Colonic mucosa (tissue), 4 donors: ENCODE results near the gene ABCC8. TPM values are rescaled to one million over a fixed set of nuclear protein-coding genes. Genes with fewer than 3 reads are reported as not detected.

ENCODE experiments used
- DNase-seq: peaks from one replicate; pipeline ENCODE4 v3.0.0-alpha.2; 2020
- H3K27ac ChIP-seq: fragments of 200-600 bp; one replicate; pipeline ENCODE4 v1.8.0; 2021
- H3K27me3 ChIP-seq: fragments of 200-600 bp; one replicate; pipeline ENCODE4 v1.8.0; 2021
- H3K36me3 ChIP-seq: fragments of 200-600 bp; one replicate; pipeline ENCODE4 v1.8.0; 2021
- H3K4me1 ChIP-seq: fragments of 200-600 bp; one replicate; pipeline ENCODE4 v1.8.0; 2021; ENCODE audit warnings: mild to moderate bottlenecking
- H3K4me3 ChIP-seq: fragments of 200-600 bp; one replicate; pipeline ENCODE4 v1.8.0; 2021
- H3K9ac ChIP-seq, 2 donors: one replicate each; pipeline ENCODE4 v1.7.0; 2013; ENCODE audit warnings: control low read depth in 2 of 2, low read depth in 2 of 2, low read length in 2 of 2
- H3K9me3 ChIP-seq: fragments of 200-600 bp; one replicate; pipeline ENCODE4 v1.8.0; 2021
- intact Hi-C: fragments of 100-400 bp; cut with DNase I; formaldehyde crosslinking; loops from one replicate; pipeline ENCODE4 v1.14.1; 2022
- total RNA-seq, 2 donors: library from RNA; stranded (reverse); fragmentation: NEBNext Ultra II Directional in 1 of 2; extraction: Animal tissue kit (Norgen Biotek cat#: 25700) in 1 of 2; gene quantifications; one replicate each; pipeline ENCODE4 v1.2.1, GENCODE V29; 2021
- TF ChIP-seq, protein P1 (sequence below): fragments of 200-600 bp; IDR thresholded peaks from one replicate; pipeline ENCODE4 v1.8.0; 2022; ENCODE audit warnings: antibody characterized with exemption, mild to moderate bottlenecking
- donor health status: healthy.
- donor health status: DM: no; HTN: no; CAD: no.
- donor health status: DM: no; HTN: no; CAD: no.

Gene ABCC8
- total RNA-seq, 2 donors from 2014 or later, result 2.1 to 4.7 TPM

DNA sequence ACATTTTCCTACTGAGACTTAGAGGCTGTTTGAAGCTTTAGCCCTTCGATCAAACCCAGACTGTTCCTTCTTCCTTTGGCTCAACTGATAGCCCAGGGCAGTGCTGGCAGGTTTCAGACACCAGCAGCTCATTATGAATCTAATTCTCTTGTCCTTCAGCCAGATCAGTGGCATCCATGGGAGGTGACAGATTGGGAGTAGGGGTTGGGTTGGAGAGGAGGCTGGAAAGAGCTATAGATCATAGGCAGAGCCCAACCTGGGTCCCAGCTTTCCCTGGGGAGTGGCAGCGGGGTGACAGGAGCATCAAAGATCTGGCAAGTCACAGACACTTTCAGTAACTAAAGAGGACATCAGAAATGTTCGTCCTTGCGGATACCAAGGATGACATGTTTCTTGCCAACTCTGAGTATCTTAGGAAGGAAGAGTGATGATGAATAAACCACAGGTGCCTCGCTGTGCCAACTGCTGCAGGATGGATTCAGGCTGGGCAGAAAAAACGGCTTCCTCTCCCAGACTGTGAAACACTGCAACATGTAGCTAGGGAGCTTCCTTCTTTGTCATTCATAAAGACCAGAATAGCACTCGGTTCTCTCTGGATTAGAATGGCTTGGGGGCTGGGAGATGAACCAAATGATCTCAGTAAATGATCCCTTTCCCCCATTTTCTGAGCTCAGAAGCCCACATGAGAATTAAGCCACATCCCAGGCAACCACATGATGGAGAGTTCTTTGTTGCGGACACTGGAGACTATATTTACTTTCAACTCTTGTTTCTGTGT lies 19.1 kb downstream of the ABCC8 start:
- Histone ChIP-seq H3K27ac (no peak overlapping the region), H3K36me3 (no peaks in the 10 kb centered on the region), H3K9me3 (no peaks in the 10 kb centered on the region), H3K9ac (no peak overlapping the region), H3K27me3 (no peaks in the 10 kb centered on the region), H3K4me3 (no peak overlapping the region), H3K4me1 (no peaks in the 10 kb centered on the region)
- DNase-seq, result no peak
- TF ChIP-seq, protein P1, sequence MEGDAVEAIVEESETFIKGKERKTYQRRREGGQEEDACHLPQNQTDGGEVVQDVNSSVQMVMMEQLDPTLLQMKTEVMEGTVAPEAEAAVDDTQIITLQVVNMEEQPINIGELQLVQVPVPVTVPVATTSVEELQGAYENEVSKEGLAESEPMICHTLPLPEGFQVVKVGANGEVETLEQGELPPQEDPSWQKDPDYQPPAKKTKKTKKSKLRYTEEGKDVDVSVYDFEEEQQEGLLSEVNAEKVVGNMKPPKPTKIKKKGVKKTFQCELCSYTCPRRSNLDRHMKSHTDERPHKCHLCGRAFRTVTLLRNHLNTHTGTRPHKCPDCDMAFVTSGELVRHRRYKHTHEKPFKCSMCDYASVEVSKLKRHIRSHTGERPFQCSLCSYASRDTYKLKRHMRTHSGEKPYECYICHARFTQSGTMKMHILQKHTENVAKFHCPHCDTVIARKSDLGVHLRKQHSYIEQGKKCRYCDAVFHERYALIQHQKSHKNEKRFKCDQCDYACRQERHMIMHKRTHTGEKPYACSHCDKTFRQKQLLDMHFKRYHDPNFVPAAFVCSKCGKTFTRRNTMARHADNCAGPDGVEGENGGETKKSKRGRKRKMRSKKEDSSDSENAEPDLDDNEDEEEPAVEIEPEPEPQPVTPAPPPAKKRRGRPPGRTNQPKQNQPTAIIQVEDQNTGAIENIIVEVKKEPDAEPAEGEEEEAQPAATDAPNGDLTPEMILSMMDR, result no peak
- intact Hi-C loops, result no loop called here

DNA sequence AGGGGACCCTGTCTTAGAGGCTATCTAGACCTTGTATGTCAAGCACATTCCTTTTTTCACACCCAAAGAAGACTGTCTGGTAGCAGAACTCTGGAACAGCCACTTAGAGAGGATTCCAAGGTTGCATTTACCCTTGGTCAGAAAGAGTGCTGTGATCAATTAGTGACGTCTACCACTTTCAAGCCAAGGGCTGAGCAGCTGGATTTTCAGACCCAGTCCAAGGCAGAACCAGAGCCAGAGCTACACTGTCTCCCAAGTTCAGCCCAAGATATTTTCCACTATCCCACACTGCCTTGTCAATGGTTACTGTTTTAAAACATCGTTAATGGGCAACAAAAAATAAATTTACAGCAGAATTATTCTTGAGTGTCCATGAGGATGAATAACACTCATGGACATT lies 24.0 kb downstream of the ABCC8 start:
- TF ChIP-seq, protein P1, result no peak
- DNase-seq, result no peak
- intact Hi-C loops, result no loop called here
- no peak overlapping the region for H3K9ac ChIP-seq
- H3K4me1 ChIP-seq, result no peaks in the 10 kb centered on the region
- no peak overlapping the region for H3K27ac ChIP-seq
- no peaks in the 10 kb centered on the region for H3K27me3 ChIP-seq
- H3K4me3 ChIP-seq, result no peak overlapping the region
- H3K9me3 ChIP-seq, result no peaks in the 10 kb centered on the region
- no peaks in the 10 kb centered on the region for H3K36me3 ChIP-seq

DNA sequence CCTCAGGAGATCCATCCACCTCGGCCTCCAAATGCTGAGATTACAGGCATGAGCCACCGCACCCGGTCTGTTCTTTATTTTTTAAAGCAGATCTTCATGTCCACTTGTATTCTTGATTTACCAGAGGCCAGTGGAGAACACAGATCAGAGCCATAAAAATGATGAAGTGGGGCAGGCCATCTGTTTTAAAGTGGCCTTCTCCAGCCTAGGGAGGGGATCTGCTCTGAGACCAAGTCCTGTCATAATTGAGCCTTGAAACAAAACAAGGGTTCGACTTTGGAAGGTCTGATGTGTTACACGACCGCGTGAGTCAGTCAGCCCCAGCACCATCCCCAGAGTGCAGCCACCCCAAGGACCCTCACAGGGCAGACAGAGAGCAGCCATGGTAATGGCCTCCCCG lies 27.5 kb downstream of the ABCC8 start:
- no peak for DNase-seq
- intact Hi-C loops, result no loop called here
- H3K4me1 ChIP-seq, result no peaks in the 10 kb centered on the region

DNA sequence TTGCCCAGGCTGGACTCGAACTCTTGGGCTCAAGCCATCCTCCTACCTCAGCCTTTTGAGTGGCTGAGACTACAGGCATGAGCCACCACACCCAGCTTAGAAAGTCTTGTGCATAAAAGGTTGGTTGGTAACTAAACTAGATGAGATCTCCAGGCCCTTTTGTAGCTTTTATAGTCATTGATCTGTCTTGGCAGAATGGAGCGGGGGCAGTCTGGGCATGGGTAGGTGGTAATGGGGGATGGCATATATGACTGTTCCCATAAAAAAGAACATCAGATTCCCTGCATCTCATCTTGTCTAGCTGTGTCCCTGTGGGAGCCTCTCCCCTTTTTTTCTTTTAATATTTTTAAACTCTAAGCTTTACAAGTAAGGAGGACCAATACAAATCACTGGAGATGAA lies 30.2 kb downstream of the ABCC8 start:
- no peak overlapping the region for H3K4me3 ChIP-seq

More for the DNA sequence above, 27.5 kb downstream of the ABCC8 start:
- H3K27me3 ChIP-seq, result no peaks in the 10 kb centered on the region
- H3K27ac ChIP-seq, result no peak overlapping the region
- H3K36me3 ChIP-seq, result no peaks in the 10 kb centered on the region
- no peak overlapping the region for H3K4me3 ChIP-seq
- TF ChIP-seq, protein P1, result no peak
- H3K9me3 ChIP-seq, result no peaks in the 10 kb centered on the region
- no peak overlapping the region for H3K9ac ChIP-seq

DNA sequence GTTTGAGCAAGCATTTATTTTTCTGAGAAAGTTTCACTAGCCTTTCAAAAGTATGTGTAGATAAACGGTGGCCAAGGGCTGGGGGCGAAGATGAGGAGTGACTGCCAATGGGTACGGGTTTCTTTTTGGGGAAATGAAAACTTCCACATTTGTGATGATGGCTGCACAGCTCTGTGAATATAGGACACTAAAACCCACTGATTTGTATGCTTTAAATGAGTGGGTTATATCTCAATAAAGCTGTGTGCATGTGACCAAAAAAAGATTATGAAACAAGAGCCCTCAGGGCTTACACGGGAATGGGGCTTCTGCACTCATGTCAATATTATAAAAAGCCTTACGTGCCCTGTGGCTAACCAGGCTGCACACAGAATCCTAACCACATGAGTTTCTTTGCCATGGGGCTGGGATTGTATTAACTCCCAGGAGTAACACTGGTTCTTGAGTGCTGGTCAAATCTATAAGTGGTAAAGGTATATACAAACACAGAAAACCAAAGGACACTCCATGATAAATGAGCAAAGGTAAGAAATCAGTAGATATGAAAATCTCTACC lies 31.3 kb downstream of the ABCC8 start:
- intact Hi-C loops, result no loop called here
- Histone ChIP-seq H3K4me1 (no peaks in the 10 kb centered on the region), H3K27me3 (no peaks in the 10 kb centered on the region), H3K9me3 (no peaks in the 10 kb centered on the region), H3K36me3 (no peaks in the 10 kb centered on the region), H3K9ac (no peak overlapping the region), H3K4me3 (no peak overlapping the region), H3K27ac (no peak overlapping the region)
- no peak for DNase-seq
- TF ChIP-seq, protein P1, result no peak

More for the DNA sequence above, 30.2 kb downstream of the ABCC8 start:
- intact Hi-C loops, result no loop called here
- H3K9me3 ChIP-seq, result no peaks in the 10 kb centered on the region
- no peak overlapping the region for H3K27ac ChIP-seq
- H3K4me1 ChIP-seq, result no peaks in the 10 kb centered on the region
- no peaks in the 10 kb centered on the region for H3K36me3 ChIP-seq
- TF ChIP-seq, protein P1, result no peak
- no peak overlapping the region for H3K9ac ChIP-seq
- no peaks in the 10 kb centered on the region for H3K27me3 ChIP-seq
- DNase-seq, result no peak
